HS-5 (cell line): ENCODE measurements around the gene ANK3.

Source experiments
- DNase-seq: peaks from one replicate; pipeline ENCODE4 v3.0.0-alpha.2; 2012; ENCODE audit warnings: low read depth

The ANK3 gene

GRCh38 chr10:60377042-60377352 lies 12.7 kb downstream of the ANK3 start:
- no peak for DNase-seq

DNA sequence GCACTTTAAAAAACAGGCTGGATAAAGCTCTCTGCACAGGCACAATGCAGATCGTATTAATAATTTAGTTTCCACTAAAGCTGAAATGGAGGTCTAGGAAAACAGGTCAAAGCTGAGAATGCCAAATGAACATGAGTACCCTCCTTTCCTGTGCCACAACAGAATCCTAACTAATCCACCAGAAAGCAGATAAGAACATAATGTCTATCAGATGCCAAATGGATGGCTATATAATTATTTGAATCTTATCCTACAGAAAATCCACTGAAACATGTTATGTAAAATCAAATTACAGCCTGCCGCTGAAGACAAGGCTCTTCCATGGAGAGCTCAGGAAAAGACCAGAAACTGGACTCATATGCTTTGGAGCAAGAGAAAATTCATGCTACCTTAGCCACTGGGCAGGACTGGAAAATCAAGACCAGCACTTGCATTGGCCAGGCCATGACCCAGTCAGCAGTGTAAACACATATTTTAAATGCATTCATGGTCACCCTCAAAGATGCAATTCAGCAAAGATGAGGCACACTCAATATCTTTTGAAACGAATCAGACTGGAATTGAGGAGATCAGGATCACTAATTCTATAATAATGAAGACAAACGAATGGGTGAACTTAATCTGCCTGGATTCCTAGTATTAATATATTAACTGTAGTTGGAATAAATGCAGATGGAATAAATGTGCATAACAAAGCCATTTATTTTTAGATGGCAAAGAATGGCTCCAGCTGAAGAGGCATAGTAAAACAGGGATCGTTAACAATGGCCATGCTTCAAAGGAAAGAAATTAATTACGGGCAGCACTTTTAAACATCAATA lies 13.2 kb downstream of the ANK3 start:
- no peak for DNase-seq

DNA sequence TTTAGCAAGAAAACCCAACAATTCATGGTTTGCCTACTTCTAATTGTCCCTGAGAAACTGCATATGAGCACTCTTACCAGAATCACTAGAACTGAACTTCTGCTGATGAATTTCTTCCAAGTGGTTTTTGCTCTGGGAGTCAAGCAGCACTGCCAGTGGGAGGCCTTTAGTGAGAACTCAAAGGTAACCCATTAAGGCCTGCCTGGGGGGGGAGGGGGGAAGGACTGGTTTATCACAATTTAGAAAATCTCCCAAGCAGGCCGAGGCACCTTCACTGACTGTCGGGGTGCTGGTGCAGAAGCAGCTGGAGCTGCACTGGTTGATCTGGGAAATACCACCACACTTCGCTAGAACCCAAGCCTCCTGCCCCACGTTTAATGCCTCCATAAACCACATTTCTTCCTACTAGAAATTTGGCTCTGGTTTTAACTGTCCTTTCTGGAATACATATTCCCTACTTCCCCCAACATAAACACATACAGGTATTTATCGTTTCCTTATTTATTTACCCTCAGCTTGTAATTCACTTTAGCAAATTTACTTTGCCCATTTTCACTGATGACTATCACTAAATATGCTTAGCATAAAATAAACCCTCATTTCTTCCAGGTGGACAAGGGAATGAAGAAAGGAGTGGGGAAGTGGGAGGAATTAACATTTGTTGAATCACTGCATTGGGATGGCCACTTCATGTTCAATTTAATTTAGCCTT lies 14.2 kb downstream of the ANK3 start:
- DNase-seq = no peak

- DNase-seq = no peak
Observed at GRCh38 chr10:60374836-60375235, 14.8 kb downstream of the ANK3 start.

DNA sequence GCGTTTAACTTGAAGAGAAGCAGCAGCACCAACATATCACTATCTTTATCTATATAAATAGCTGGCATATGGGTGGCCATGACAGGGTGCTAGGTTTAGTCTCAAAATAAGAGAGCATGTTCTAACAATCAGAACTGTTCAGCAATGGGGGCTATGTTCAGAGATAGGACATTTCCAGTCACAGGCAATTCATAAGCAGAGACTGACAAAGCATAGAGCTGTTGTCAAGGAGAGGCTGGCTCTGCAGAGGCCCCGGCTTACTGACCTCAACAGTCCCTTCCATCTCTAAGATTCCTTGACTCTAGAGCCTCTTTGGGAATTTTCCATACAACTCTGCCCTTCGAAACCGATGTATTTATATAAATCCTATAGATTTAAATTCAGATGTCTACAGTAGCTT lies 17.2 kb downstream of the ANK3 start:
- no peak for DNase-seq

DNA sequence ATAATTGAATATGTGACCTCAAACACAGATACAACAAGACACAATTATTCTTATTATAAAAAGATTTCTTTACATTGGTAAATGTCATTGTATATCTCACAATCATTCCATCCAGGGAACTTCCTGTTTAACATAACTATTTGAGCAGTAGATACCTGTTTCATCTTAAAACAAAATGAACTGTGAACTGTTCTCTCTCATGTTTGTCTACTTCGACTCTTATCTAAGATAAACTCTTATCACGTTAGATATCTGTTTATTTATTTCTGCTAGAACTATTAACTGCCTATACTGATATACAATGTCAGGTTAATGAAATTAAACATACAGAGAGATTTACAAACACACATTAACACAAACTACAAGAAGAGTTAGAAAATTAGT lies 20.1 kb downstream of the ANK3 start:
- no peak for DNase-seq

- no peak for DNase-seq
Observed at GRCh38 chr10:60368875-60369546, 20.7 kb downstream of the ANK3 start.

- no peak for DNase-seq
Observed at GRCh38 chr10:60367901-60368300, 21.8 kb downstream of the ANK3 start.

DNA sequence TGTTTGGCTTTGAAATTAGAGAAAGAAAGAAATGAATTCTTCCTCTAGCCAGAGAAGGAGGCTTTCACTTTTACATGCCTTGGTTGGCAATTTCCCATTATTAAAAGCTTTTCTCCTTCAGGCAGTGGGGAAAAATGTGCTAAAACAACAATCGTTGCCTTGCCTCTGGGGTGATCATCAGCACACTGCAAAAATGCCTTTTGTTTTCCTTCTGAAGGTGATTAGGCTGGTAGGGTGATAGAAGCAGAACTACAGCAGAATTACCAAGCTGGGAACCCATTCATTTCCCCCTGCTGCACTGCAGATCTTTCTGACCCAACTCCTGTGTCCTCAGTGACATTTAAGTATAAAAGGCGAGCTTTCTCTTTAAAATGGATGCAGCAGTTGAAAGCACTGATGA lies 22.2 kb downstream of the ANK3 start:
- no peak for DNase-seq

- DNase-seq = no peak
Observed at GRCh38 chr10:60367024-60367423, 22.7 kb downstream of the ANK3 start.

DNA sequence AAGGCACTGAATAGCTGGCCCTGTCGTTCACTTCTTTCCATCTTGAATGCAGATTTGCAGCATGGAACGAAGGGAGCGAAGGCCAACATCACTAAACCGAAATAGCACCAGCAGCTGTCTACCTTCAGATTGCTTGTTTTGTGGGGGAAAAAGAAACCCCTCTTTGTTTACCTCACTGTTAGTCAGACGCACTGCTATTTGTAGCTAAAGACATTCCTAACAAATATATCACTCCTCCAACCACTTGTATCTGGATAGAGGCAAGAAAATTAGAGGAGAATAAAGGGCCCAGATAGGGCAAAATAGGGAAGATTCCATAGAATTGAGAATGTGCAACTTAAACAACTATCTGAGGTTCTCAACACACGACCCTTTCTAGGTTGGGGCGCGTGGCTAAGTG lies 26.5 kb downstream of the ANK3 start:
- no peak for DNase-seq

DNA sequence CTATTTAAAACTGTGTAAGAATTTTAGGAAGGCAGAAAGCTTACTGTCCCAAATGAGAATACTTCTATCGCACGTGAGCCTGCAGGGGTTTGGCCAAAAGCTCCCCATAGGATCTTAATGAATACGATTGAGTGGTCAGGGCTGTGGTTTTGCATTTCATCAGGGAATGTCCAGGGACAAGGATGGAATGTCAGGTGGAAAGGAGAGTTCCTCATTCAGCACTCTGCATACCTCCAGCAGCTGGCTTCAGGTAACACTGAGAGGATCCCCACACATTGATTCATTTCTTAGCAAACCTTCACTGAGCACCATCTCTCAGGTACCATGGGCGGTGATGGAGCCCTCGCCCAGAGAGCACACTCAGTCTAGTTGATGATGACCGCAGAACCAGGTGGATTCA lies 27.2 kb downstream of the ANK3 start:
- DNase-seq = no peak

DNA sequence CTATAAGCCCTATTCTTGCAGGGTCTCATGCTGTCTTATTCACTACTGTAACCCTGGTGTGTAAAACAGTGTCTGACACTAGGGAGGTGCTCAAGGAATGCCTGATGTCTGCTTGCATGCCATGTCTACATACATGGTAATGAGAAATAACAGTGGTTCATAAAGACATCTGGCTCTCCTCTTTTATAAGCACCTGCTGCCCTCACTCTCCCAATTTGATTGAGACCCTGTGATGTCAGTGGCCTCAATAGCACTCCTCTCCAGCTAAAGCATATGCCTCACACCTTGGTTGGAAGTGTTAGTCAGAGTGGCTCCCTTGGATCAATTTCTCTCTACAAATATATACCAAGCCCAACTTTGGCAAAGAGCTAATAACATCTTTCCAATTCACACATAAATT lies 30.6 kb downstream of the ANK3 start:
- DNase-seq = no peak

DNA sequence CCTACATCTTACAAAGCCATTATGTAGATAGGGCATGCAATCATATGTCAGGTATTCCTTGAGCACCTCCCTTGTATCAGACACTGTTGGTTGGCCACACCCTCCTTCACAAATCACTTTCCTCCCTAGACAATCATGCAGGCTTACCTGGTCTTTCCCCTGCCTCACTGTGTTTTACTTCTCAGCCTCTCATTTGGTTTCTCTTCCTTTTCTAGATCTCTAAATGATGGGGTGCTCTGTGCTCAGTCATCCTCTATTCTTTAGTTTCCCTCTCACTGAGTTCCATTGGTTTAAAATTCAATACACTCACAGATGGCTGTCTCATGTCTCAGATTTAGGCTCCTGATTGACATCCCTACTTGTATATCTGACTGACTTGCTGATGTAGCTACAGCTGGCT lies 31.4 kb downstream of the ANK3 start:
- DNase-seq = no peak

DNA sequence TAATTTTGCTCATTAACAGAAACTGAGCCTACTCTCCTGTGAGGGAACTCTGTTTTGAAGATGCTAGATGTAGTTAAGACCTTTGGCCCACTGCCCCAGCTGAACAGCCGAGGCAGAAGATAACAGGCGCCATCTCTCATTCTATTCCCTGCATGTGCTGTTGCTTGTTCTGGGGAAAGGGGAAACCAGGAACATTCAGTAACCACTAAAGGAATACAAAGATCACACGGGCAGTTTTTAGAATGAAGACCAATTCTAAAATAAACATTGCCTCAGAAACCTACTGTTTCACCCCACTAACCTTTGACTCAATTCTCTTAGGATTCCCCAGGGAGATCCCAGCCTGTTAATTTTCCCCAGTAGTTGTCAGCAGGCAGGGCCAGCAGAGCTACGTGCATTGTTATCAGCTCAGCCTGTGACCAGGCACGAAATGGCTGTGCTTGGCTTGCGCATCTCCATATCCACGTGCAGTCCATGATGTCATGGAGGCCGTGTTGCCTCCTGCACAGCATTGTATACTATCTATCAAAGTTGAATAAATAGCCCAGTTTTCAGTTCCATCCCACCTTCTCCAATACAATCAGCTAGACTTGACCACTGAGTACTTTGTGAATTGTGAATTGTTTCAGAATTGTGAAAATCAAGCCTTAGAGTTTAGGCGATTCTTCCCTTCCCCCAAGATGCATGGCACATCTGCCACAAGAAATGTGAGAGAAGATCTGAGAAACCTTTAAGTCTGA lies 36.0 kb downstream of the ANK3 start:
- DNase-seq = no peak

DNA sequence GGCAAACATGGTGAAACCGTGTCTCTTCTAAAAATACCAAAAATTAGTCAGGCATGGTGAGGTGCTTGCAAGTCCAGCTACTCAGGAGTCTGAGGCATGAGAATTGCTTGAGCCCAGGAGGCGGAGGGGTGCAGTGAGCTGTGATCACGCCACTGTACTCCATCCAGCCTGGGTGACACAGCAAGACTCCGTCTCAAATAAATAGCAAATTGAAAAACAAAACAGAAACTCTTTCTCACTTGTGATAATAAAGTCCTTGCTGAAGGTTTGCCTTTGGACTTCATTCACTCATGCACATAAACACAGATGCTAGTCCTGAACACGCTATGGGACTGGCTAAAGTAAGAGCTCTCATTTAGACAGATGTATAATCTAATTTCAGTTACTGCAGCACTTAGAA lies 37.6 kb downstream of the ANK3 start:
- no peak for DNase-seq

DNA sequence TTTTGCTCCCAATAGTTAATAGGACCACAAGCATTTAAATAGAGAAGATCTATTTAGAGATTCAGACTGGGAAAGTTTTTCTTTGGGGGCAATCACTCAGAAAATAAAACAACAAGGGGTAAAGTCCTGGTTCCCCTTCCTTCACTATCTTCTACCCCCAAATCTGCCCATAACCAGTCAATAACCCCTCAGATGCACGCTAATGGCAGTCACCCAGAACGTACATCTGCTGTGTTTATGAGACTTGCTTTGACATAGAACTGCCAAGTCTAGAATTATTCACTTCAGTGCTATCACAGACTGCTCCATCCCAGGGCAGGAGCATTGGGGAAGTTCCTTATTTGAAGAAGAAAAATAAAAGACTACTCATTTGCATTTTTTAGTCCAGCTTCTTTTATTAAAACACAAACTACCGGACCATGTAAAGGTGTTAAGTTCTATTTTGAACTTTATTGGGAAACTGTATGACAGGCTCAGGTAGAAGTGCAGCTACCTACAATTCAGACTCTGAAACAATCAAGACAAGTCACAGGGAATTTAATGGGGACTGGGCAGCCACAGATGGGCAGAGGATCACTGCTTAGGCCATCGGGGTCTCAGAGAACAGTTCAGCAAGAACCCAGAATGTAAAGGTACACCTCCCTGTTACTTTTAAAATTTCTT lies 38.4 kb downstream of the ANK3 start:
- DNase-seq = no peak

DNA sequence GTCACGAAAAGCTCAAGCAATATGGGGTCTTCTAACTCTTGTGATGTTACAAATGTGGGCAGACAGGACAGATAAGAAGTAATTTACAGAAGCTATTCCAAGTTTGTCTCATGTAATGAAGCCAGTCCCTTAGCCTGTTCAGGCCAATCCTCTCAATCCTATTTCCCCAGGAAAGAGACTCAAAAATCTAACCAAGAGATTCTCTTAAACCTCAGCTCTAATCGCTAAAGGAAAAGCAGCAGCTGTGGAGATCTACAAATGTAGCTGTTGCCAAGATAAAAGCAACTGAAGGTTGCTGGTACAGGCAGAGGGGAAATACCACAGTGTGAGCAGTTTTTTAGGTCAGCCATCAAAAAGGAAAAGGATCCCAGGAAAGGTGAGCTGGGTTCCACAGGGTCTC lies 39.3 kb downstream of the ANK3 start:
- DNase-seq = no peak

DNA sequence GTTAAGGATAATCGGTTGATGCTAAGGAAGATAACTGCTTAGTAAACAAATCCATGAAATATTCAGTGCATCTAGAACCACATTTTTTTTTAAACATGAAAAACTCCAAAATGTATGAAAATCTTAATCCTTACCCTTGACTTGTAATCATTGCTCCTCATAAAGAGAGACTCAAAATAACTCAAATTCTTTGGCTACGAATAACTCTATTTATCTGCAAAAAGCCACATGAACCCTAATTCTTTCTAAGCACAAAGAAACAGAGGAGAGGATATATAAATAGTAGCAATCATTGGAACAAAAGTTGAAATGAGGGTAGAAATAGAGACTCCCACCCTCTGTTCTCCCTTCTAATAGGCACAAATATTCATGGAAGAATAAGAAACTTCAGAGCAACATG lies 40.2 kb downstream of the ANK3 start:
- DNase-seq = no peak

DNA sequence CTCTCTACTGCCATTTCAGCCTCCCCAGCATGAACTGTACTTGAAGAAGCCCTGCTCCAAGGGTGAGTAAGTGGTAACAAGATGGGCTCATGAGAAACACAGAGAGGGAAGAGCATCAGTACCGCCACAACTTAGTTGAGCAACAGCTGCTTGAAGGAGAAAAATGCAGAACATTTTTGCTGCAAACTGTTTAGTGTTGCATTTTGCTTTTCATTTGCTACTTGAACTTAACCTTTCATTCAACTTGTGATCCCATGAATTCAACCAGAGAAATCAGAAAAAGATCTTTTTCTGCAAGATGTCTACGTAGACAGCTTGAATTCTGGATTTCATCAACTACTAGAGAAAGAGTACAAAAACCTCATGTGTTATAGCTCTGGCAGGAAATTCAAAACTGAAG lies 40.7 kb downstream of the ANK3 start:
- no peak for DNase-seq

DNA sequence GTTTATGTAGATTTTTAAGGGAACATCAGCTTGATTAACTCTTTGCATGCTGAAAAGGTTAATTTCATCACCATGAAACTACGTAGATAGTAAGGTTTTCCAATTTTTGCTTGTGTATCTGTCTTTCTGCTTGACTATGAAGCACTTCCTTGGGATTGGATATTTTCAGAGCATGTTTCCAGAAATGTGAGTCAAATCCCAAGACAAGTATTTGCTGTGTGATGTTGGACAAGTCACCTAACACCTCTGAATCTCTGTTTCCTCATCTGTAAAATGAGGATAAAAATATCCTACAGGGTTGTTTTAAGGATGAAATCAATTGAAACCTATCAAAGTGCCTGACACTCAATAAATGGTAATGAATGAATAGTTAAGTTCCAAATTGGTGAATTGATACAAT lies 42.4 kb downstream of the ANK3 start:
- DNase-seq = no peak

DNA sequence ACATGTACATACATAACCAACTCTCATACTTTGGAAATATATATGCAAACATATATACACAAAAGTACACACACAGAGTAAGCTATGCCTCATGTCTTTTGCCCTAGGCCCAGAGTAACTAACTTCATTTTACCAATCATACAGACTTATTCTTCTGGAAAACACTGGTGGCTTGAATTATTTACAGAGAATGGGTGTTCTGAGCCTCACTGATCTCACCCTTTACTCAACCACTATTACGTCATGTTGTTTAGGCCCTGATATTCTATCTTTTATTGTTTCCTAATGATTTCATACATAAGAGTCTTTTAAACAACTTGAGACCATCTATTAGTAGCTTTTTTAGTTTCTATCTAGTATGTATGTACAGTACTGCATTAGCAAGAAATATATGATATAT lies 43.0 kb downstream of the ANK3 start:
- no peak for DNase-seq
